Measurements from ENCODE around the gene SLC14A1.

GRCh38 chr18:45755934-45756333 lies 32.0 kb downstream of the SLC14A1 start:
- TF ChIP-seq CTCF (IDR thresholded peaks at IDR 0.05) (no peak), POLR2A (IDR thresholded peaks at IDR 0.05) (no peak)

Data from ovary (tissue), 3 donors.